ENCODE results near the gene GALNTL6. TPM values are rescaled to one million over a fixed set of nuclear protein-coding genes. Genes with fewer than 3 reads are reported as not detected.

GALNTL6 gene
- total RNA-seq, 4 donors from 2014 or later = 0.67 to 0.70 TPM; not detected in 2

- no peaks in the 10 kb centered on the region for H3K4me1 ChIP-seq
- no peaks in the 10 kb centered on the region for H3K9me3 ChIP-seq
- no peaks in the 10 kb centered on the region for H3K27me3 ChIP-seq
- TF ChIP-seq CTCF (IDR thresholded peaks at IDR 0.05) (no peak), POLR2A (IDR thresholded peaks at IDR 0.05) (no peak)
- H3K27ac ChIP-seq = no peak overlapping the region
- H3K4me3 ChIP-seq = no peak overlapping the region
- H3K36me3 ChIP-seq = no peaks in the 10 kb centered on the region
- DNase-seq = no peak
Observed at GRCh38 chr4:172083272-172083671, 270.1 kb downstream of the GALNTL6 start.

GRCh38 chr4:172088556-172088955 is 275.4 kb downstream of the GALNTL6 start:
- DNase-seq = no peak
- no peak for TF ChIP-seq CTCF (IDR thresholded peaks at IDR 0.05)
- no peak for TF ChIP-seq POLR2A (IDR thresholded peaks at IDR 0.05)
- Histone ChIP-seq H3K4me1 (no peaks in the 10 kb centered on the region), H3K36me3 (no peaks in the 10 kb centered on the region), H3K4me3 (no peak overlapping the region), H3K9me3 (no peaks in the 10 kb centered on the region), H3K27me3 (no peaks in the 10 kb centered on the region), H3K27ac (no peak overlapping the region)

GRCh38 chr4:172095161-172095560 is 282.0 kb downstream of the GALNTL6 start:
- Histone ChIP-seq H3K4me3 (no peak overlapping the region), H3K27ac (no peak overlapping the region), H3K9me3 (no peaks in the 10 kb centered on the region), H3K4me1 (no peaks in the 10 kb centered on the region), H3K27me3 (no peaks in the 10 kb centered on the region), H3K36me3 (no peaks in the 10 kb centered on the region)
- TF ChIP-seq POLR2A (IDR thresholded peaks at IDR 0.05) = no peak
- no peak for TF ChIP-seq CTCF (IDR thresholded peaks at IDR 0.05)
- no peak for DNase-seq

- no peaks in the 10 kb centered on the region for H3K9me3 ChIP-seq
- no peaks in the 10 kb centered on the region for H3K27me3 ChIP-seq
- H3K27ac ChIP-seq = no peak overlapping the region
- H3K4me3 ChIP-seq = no peak overlapping the region
- H3K36me3 ChIP-seq = no peaks in the 10 kb centered on the region
- no peaks in the 10 kb centered on the region for H3K4me1 ChIP-seq
- no peak for TF ChIP-seq CTCF (IDR thresholded peaks at IDR 0.05)
- DNase-seq = no peak
Observed at GRCh38 chr4:172096786-172097185, 283.6 kb downstream of the GALNTL6 start.

- Histone ChIP-seq H3K9me3 (no peaks in the 10 kb centered on the region), H3K27me3 (no peaks in the 10 kb centered on the region), H3K27ac (no peak overlapping the region), H3K4me3 (no peak overlapping the region), H3K4me1 (no peaks in the 10 kb centered on the region), H3K36me3 (no peaks in the 10 kb centered on the region)
- DNase-seq = no peak
- TF ChIP-seq CTCF (IDR thresholded peaks at IDR 0.05) = no peak
- no peak for TF ChIP-seq POLR2A (IDR thresholded peaks at IDR 0.05)
Observed at GRCh38 chr4:172099376-172099775, 286.2 kb downstream of the GALNTL6 start.

- H3K4me3 ChIP-seq = no peak overlapping the region
- H3K27me3 ChIP-seq = no peaks in the 10 kb centered on the region
- no peaks in the 10 kb centered on the region for H3K9me3 ChIP-seq
- TF ChIP-seq POLR2A (IDR thresholded peaks at IDR 0.05) = no peak
- no peak for TF ChIP-seq CTCF (IDR thresholded peaks at IDR 0.05)
- DNase-seq = no peak
- H3K27ac ChIP-seq = no peak overlapping the region
- no peaks in the 10 kb centered on the region for H3K36me3 ChIP-seq
- no peaks in the 10 kb centered on the region for H3K4me1 ChIP-seq
Observed at GRCh38 chr4:172103456-172103855, 290.3 kb downstream of the GALNTL6 start.

Data from Peyer's patch (tissue), 4 donors.